Right ventricle myocardium superior (tissue), 1 donor: ENCODE measurements around the gene CST7. TPM values are rescaled to one million over a fixed set of nuclear protein-coding genes. Genes with fewer than 3 reads are reported as not detected.
"Not testable (repeated sequence)": the region's sequence is repeated elsewhere in the genome, so short reads cannot be mapped to it uniquely, and the experiment has no call there.

Experiments
- ATAC-seq: fragments of 200-7000 bp; cut with Tn5 transposase; one replicate; pipeline ENCODE4 v1.9.1; 2020; ENCODE audit warnings: mild to moderate bottlenecking; ENCODE audit not compliant: poor library complexity
- DNase-seq: peaks from one replicate; pipeline ENCODE4 v3.0.0-alpha.2; 2020
- intact Hi-C: fragments of 100-400 bp; cut with DNase I; formaldehyde crosslinking; loops from one replicate; pipeline ENCODE4 v1.11.2; 2022
- total RNA-seq: library from RNA; stranded (reverse); fragmentation: NEBNext Ultra II Directional; extraction: Animal tissue kit (Norgen Biotek cat#: 25700); gene quantifications from one replicate; pipeline ENCODE4 v1.2.1, GENCODE V29; 2021
- donor health status: DM: no; HTN: yes; CAD: no; lungs with severe emphysema.

Gene CST7
- total RNA-seq, 1 donor from 2014 or later = 0.48 TPM

GRCh38 chr20:24919665-24920064, 29.4 kb upstream of the CST7 start:
- ATAC-seq, DNase-seq: not testable (repeated sequence)
- intact Hi-C loops = loop anchor here (5.0 kb wide), 1 partner anchor 762 kb away; no protein-coding TSS in a partner anchor

- DNase-seq, intact Hi-C loops, ATAC-seq: not testable (repeated sequence)
Observed at GRCh38 chr20:24920706-24921105, 28.4 kb upstream of the CST7 start.

- intact Hi-C loops, DNase-seq, ATAC-seq: not testable (repeated sequence)
Observed at GRCh38 chr20:24929259-24929658, 19.8 kb upstream of the CST7 start.

GRCh38 chr20:24929867-24930723, 19.0 kb upstream of the CST7 start:
- intact Hi-C loops, DNase-seq, ATAC-seq: not testable (repeated sequence)

GRCh38 chr20:24930724-24931688, 18.1 kb upstream of the CST7 start:
- intact Hi-C loops, DNase-seq, ATAC-seq: not testable (repeated sequence)

- ATAC-seq, DNase-seq, intact Hi-C loops: not testable (repeated sequence)
Observed at GRCh38 chr20:24931893-24932292, 17.2 kb upstream of the CST7 start.

GRCh38 chr20:24933266-24933908, 15.7 kb upstream of the CST7 start:
- intact Hi-C loops = no loop called here
- ATAC-seq (no peak), DNase-seq (no peak)

GRCh38 chr20:24934101-24934661, 14.9 kb upstream of the CST7 start:
- ATAC-seq = no peak
- intact Hi-C loops = no loop called here
- DNase-seq = no peak

- no peak for ATAC-seq
- DNase-seq = no peak
- intact Hi-C loops = no loop called here
Observed at GRCh38 chr20:24934716-24935115, 14.4 kb upstream of the CST7 start.

- intact Hi-C loops = no loop called here
- ATAC-seq (no peak), DNase-seq (no peak)
Observed at GRCh38 chr20:24935140-24935539, 13.9 kb upstream of the CST7 start.

- ATAC-seq (no peak), DNase-seq (no peak)
- intact Hi-C loops = no loop called here
Observed at GRCh38 chr20:24935766-24936525, 13.1 kb upstream of the CST7 start.

GRCh38 chr20:24936526-24937407, 12.3 kb upstream of the CST7 start:
- DNase-seq (no peak), ATAC-seq (no peak)
- intact Hi-C loops = no loop called here

GRCh38 chr20:24937579-24937978, 11.5 kb upstream of the CST7 start:
- ATAC-seq (no peak), DNase-seq (no peak)
- intact Hi-C loops = no loop called here

GRCh38 chr20:24938498-24938897, 10.6 kb upstream of the CST7 start:
- ATAC-seq (no peak), DNase-seq (no peak)
- intact Hi-C loops = no loop called here

- intact Hi-C loops = no loop called here
- no peak for ATAC-seq
- DNase-seq = no peak
Observed at GRCh38 chr20:24939036-24939435, 10.0 kb upstream of the CST7 start.

- DNase-seq = no peak
- no peak for ATAC-seq
- intact Hi-C loops = no loop called here
Observed at GRCh38 chr20:24942679-24943078, 6.4 kb upstream of the CST7 start.

GRCh38 chr20:24943196-24943595, 5.9 kb upstream of the CST7 start:
- DNase-seq (no peak), ATAC-seq (no peak)
- intact Hi-C loops = no loop called here
